Stimulated activated CD4-positive, alpha-beta T cell treated with anti-CD3 and anti-CD28 coated beads, Interleukin-2, amount 100 ng/mL, for 4 hours (primary cell): ENCODE results near the gene CDC16.
"Not testable (repeated sequence)": the region's sequence is repeated elsewhere in the genome, so short reads cannot be mapped to it uniquely, and the experiment has no call there.

Experiments used
- DNase-seq: peaks from one replicate; pipeline ENCODE4 v3.0.0-alpha.2; 2020; ENCODE audit warnings: low read depth

The CDC16 gene

DNA sequence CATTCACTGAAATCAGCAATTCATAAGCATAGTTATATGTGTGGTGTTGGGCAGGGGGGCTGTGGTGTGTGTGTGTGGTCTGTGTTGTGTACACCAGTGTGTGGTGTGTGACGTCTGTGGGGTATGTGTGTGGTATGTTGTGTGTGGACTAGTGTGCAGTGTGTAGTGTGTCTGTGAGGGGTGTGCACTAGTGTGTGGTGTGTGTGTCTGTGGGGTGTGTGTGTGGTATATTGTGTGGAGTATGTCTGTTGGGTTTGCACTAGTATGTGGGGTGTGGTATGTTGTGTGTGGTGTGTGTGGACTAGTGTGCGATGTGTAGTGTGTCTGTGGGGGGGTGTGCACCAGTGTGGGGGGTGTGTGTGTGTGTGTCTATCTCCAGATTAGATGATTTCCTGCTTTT is 7.2 kb upstream of the CDC16 start:
- DNase-seq, result no peak

GRCh38 chr13:114228176-114228575 is 6.5 kb upstream of the CDC16 start:
- no peak for DNase-seq

DNA sequence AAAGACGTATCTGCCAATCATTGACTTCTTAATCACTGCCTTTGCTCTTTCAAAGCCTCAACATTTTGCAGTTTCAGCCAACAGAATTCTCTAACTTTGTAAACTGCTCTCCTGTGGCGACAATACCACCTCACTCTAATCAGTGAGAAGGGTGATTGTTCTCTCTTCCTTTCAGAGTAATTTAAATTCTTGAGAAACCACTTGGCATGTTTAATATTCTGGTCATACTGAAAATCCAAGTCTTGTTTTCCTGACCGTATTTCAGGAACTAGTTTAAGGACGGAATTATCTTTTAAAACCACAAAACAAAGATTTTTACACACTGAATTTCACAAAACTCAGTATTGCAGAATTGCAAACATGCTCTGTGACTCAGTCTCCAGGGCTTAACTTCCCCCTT is 5.2 kb upstream of the CDC16 start:
- no peak for DNase-seq

- DNase-seq, result no peak
These were observed 4.6 kb upstream of the CDC16 start for GRCh38 chr13:114230117-114230516.

DNA sequence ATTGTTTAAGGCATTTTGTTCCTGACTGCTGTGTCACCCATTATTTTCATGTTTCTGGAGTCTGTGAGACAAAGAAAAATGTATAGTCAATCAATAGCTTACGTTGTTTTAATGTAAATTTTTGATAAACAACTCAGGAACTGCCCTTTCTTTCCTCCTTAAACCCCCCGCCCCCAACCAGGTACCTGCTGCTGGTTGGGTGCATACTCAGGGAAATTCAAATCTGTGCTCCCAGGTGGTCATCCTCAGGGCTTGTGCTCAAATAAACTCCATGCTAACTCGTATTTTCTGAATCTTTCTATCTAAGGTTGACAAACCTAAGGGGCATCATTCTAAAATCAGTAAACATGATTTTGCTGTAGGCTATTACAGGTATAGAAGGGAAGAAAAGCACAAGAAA is 4.1 kb upstream of the CDC16 start:
- DNase-seq, result no peak

DNA sequence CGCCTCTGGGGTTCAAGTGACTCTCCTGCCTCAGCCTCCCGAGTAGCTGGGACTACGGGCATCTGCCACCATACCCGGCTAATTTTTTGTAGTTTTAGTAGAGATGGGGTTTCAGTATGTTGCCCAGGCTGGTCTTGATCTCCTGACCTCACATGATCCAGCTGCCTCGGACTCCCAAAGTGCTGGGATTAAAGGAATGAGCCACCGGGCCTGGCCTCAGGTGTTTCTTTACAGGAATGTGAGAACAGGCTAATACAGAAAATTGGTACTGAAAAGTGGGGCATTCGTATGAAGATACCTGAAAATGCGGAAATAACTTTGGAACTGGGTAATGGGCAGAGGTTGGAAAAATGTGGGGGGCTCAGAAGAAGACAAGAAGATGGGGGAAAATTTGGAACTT is 2.8 kb upstream of the CDC16 start:
- DNase-seq, result no peak

- DNase-seq, result no peak
These were observed 442 bp upstream of the CDC16 start for GRCh38 chr13:114234266-114234644.

- DNase-seq, result no peak
These were observed 1.0 kb downstream of the CDC16 start for GRCh38 chr13:114235697-114236096.

DNA sequence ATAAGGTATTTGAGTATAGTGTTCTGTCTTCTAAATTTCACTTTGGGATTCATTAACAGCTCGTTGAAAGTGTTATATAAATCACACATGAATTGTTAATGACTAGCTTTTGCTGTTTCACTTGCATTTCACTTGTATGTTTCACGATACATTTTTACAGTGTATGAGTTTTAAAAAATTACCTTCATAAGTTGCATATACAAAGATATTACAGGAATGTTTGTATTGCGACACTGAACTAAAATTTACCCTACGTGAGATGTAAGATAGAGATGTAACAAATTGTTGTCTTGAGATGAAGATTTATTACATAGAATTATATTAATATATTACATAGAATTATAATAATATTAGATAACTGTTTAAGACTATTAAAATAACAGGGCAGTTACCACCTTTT is 1.5 kb downstream of the CDC16 start:
- DNase-seq, result no peak

DNA sequence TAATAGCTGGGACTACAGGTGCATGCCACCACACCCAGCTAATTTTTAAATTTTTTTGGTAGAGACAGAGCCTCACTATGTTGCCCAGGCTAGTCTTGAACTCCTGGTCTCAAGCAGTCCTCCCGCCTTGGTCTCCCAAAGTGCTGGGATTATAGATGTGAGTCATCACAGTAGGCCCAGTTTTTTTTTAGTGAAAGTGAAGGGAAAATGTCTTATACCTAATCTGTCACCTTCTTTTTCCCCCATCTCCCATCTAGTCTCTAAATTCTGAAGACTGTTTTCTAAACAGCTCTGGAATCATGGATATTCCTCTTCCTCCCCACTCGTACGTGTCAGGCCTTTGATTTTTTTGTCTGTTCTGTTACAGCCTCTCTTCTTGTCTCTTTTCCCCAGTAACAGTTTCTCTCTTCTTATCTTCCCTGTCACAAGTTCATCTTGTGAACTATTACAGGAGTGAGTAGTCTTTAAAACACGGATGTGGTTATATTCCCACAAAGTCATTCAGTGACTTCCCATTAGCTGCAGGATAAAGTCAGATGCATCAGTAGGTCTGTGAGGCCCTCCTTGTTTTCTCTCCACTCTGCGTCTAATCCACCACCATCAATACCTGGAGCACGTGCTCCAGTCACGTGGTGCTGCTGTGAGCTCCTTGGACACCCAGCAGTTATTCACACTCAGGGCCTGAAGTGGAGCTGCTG is 2.9 kb downstream of the CDC16 start:
- DNase-seq, result no peak

- DNase-seq, result no peak
These were observed 7.2 kb downstream of the CDC16 start for GRCh38 chr13:114241918-114242317.

- DNase-seq, result no peak
These were observed 9.3 kb downstream of the CDC16 start for GRCh38 chr13:114243971-114244370.

DNA sequence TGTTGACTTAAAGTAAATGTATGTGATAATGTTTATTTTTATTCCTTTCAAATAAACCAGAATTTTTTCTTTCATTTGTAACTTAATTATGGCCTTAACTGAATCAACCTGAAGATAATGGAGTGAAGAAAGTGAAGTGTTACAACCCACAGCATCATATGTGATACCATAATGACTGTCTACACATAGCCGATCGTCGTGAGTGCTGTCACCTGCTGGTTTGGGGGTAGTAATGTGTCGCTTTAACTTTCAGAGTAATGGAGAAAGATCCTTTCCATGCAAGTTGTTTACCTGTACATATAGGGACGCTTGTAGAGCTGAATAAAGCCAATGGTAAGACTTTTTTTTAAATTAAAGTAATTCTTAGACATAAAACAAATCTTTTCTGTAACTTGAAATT is 9.9 kb downstream of the CDC16 start:
- DNase-seq, result no peak

DNA sequence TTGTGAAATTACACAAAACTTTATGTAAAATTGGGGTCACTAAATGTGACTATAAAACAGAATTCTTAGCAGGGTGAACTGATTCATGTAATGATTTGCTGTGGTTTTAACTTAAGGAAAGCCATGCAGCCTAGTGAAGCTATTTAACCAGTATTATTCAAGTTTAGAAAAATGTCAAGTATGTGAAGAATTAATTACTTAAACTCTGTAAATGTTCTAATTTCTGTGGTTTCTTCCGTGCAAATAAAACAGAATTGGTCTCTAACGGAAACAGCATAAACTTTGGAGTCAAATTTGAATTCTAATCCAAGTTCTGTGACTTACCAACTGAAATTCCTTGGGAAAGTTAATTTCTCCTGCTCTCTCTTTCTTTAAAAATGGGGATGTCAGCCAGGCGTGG is 13.3 kb downstream of the CDC16 start:
- DNase-seq, result no peak

- DNase-seq, result no peak
These were observed 14.4 kb downstream of the CDC16 start for GRCh38 chr13:114249077-114249476.

DNA sequence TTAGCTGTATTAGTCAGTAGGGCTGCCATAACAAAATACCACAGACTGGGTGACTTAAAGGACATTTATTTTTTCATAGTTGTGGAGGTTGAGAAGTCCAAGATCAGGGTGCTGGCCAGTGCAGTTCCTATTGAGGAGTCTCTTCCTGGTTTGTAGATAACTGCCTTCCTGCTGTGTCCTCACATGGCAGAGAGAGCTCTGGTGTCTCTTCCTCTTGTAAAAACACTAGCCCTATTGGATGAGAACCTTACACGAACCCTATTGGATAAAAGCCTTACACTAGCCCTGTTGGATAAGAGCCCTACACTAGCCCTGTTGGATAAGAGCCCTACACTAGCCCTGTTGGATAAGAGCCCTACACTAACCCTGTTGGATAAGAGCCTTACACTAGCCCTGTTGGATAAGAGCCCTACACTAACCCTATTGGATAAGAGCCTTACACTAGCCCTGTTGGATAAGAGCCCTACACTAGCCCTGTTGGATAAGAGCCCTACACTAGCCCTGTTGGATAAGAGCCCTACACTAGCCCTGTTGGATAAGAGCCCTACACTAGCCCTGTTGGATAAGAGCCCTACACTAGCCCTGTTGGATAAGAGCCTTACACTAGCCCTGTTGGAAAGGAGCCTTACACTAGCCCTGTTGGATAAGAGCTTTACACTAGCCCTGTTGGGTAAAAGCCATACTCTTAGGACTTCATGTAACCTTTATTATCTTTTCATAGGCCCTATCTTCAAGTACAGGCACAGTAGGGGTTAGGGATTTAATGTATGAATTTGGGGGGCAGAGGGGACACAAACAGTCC is 17.1 kb downstream of the CDC16 start:
- not testable (repeated sequence) for DNase-seq

- no peak for DNase-seq
These were observed 21.9 kb downstream of the CDC16 start for GRCh38 chr13:114256547-114256946.

GRCh38 chr13:114257014-114257413 is 22.3 kb downstream of the CDC16 start:
- DNase-seq, result no peak

GRCh38 chr13:114258589-114258988 is 23.9 kb downstream of the CDC16 start:
- DNase-seq, result no peak

DNA sequence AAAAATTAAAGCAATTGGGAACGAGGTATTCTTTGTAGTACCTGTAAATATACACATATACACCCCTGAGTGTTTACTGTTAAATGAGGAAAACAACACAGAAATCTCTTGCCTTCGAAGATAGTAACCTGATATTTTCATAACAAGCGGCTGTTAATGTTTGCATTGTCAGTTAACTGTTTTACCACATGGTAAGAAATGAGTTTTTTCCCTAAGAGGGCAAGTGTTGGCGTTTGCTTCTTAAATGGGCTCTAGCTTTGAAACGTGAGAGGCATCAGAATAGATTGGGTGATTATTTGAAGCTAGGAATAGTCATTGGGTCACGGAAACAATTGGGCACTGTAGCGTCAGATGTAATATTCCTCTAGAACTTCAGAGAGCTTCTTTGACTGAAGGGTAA is 24.7 kb downstream of the CDC16 start:
- no peak for DNase-seq

- DNase-seq, result no peak
These were observed 25.3 kb downstream of the CDC16 start for GRCh38 chr13:114259974-114260373.

- no peak for DNase-seq
These were observed 26.1 kb downstream of the CDC16 start for GRCh38 chr13:114260814-114261213.

- DNase-seq, result no peak
These were observed 26.8 kb downstream of the CDC16 start for GRCh38 chr13:114261328-114261965.
